ENCODE results near the gene PDS5B. TPM values are rescaled to one million over a fixed set of nuclear protein-coding genes. Genes with fewer than 3 reads are reported as not detected.

Gene PDS5B
- total and polyA plus RNA-seq, 9 of the 15 experiments (the other 6 are each of a cell fraction or from before 2014, with no cell fraction given): 6.2 to 23.7 (median 13.1) TPM

DNA sequence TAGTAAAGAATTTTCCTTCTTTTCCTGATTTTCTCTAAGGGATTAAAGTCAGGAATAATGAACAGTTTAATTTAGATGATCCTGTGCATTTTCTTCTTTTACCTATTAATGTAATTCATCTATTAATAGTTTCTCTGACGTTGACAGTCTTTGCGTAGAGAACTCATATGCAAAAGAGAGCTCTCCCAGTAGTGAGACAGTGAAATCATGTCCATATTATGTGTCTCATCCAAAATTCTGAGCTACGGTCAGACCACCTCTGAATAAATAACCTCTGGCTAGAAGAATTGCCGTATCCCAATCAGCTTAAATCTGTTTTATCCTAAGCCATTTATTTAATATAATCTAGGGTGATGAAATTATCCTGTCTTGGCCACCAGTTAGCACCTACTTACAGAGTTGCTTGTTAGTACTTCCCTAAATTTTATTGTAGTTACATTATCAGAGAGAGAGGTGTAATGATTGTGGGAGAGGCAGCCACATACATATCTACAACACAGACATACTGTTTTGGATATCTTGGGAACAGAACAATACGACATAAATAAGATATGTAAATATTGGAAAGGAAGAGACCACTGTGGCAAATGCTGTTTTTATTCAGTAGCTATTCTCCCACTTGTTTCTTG is 30.7 kb downstream of the PDS5B start:
- Histone ChIP-seq H3K27me3 (ENCODE audit: control insufficient read depth in 2 of 2, insufficient read depth in 2 of 2, low read length in 2 of 2) (no peaks in the 10 kb centered on the region), H3K4me1 (replicated peaks in 1 of 2; ENCODE audit: control insufficient read depth in 2 of 2, insufficient read depth in 2 of 2, low read length in 2 of 2) (no peaks in the 10 kb centered on the region), H2AFZ (ENCODE audit: low read depth, low read length) (no peak overlapping the region), H3K9me1 (ENCODE audit: control insufficient read depth, insufficient read depth, low read length) (no peaks in the 10 kb centered on the region), H3K36me3 (ENCODE audit: control insufficient read depth, insufficient read depth, low read length) (no peaks in the 10 kb centered on the region), H3K4me2 (ENCODE audit: insufficient read depth, low read length) (no peak overlapping the region), H3K79me2 (ENCODE audit: control insufficient read depth, insufficient read depth, low read length) (peaks cover 92% of the 10 kb centered on the region), H4K20me1 (replicated peaks; ENCODE audit: control insufficient read depth, insufficient read depth, low read length) (no peaks in the 10 kb centered on the region), H3K27ac (ENCODE audit: extremely low read depth, low read depth, low read length) (no peak overlapping the region), H3K9me3 (replicated peaks; ENCODE audit: control insufficient read depth, insufficient read depth, low read depth, low read length) (no peaks in the 10 kb centered on the region), H3K9ac (ENCODE audit: insufficient read depth in 1 of 2, low read depth in 2 of 2, low read length in 2 of 2) (no peak overlapping the region), H3K4me3 (no peak overlapping the region)
- 71% methylated on average over 5 of the region's 5 CpGs for WGBS (ENCODE audit: insufficient coverage, low coverage, missing lambda C conversion rate)
- ATAC-seq (no peak), FAIRE-seq (no peak), DNase-seq (ENCODE audit: extremely low read depth in 1 of 4, low spot score in 3 of 4) (no peak)
- TF ChIP-seq, protein P1, sequence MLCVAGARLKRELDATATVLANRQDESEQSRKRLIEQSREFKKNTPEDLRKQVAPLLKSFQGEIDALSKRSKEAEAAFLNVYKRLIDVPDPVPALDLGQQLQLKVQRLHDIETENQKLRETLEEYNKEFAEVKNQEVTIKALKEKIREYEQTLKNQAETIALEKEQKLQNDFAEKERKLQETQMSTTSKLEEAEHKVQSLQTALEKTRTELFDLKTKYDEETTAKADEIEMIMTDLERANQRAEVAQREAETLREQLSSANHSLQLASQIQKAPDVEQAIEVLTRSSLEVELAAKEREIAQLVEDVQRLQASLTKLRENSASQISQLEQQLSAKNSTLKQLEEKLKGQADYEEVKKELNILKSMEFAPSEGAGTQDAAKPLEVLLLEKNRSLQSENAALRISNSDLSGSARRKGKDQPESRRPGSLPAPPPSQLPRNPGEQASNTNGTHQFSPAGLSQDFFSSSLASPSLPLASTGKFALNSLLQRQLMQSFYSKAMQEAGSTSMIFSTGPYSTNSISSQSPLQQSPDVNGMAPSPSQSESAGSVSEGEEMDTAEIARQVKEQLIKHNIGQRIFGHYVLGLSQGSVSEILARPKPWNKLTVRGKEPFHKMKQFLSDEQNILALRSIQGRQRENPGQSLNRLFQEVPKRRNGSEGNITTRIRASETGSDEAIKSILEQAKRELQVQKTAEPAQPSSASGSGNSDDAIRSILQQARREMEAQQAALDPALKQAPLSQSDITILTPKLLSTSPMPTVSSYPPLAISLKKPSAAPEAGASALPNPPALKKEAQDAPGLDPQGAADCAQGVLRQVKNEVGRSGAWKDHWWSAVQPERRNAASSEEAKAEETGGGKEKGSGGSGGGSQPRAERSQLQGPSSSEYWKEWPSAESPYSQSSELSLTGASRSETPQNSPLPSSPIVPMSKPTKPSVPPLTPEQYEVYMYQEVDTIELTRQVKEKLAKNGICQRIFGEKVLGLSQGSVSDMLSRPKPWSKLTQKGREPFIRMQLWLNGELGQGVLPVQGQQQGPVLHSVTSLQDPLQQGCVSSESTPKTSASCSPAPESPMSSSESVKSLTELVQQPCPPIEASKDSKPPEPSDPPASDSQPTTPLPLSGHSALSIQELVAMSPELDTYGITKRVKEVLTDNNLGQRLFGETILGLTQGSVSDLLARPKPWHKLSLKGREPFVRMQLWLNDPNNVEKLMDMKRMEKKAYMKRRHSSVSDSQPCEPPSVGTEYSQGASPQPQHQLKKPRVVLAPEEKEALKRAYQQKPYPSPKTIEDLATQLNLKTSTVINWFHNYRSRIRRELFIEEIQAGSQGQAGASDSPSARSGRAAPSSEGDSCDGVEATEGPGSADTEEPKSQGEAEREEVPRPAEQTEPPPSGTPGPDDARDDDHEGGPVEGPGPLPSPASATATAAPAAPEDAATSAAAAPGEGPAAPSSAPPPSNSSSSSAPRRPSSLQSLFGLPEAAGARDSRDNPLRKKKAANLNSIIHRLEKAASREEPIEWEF (CRISPR knock-in tag; IDR thresholded peaks at IDR 0.05): no peak
- TF ChIP-seq MAZ (CRISPR knock-in tag; conservative IDR thresholded peaks at IDR 0.05 in 1 of 2, IDR thresholded peaks at IDR 0.05 in 1 of 2) (no peak), RAD51 (IDR thresholded peaks at IDR 0.05; ENCODE audit: borderline replicate concordance, low read depth) (no peak), CXXC5 (CRISPR knock-in tag; IDR thresholded peaks at IDR 0.05) (no peak), ZNF121 (CRISPR knock-in tag; conservative IDR thresholded peaks at IDR 0.05) (no peak), NR2F6 (CRISPR knock-in tag; IDR thresholded peaks at IDR 0.05) (no peak), ZC3H11A (IDR thresholded peaks at IDR 0.05; ENCODE audit: low read depth, low read length) (no peak), TCF7 (IDR thresholded peaks at IDR 0.05; ENCODE audit: borderline replicate concordance) (no peak)
- TF ChIP-seq, protein P2, sequence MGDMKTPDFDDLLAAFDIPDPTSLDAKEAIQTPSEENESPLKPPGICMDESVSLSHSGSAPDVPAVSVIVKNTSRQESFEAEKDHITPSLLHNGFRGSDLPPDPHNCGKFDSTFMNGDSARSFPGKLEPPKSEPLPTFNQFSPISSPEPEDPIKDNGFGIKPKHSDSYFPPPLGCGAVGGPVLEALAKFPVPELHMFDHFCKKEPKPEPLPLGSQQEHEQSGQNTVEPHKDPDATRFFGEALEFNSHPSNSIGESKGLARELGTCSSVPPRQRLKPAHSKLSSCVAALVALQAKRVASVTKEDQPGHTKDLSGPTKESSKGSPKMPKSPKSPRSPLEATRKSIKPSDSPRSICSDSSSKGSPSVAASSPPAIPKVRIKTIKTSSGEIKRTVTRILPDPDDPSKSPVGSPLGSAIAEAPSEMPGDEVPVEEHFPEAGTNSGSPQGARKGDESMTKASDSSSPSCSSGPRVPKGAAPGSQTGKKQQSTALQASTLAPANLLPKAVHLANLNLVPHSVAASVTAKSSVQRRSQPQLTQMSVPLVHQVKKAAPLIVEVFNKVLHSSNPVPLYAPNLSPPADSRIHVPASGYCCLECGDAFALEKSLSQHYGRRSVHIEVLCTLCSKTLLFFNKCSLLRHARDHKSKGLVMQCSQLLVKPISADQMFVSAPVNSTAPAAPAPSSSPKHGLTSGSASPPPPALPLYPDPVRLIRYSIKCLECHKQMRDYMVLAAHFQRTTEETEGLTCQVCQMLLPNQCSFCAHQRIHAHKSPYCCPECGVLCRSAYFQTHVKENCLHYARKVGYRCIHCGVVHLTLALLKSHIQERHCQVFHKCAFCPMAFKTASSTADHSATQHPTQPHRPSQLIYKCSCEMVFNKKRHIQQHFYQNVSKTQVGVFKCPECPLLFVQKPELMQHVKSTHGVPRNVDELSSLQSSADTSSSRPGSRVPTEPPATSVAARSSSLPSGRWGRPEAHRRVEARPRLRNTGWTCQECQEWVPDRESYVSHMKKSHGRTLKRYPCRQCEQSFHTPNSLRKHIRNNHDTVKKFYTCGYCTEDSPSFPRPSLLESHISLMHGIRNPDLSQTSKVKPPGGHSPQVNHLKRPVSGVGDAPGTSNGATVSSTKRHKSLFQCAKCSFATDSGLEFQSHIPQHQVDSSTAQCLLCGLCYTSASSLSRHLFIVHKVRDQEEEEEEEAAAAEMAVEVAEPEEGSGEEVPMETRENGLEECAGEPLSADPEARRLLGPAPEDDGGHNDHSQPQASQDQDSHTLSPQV (IDR thresholded peaks at IDR 0.05): no peak
- TF ChIP-seq, protein P3, sequence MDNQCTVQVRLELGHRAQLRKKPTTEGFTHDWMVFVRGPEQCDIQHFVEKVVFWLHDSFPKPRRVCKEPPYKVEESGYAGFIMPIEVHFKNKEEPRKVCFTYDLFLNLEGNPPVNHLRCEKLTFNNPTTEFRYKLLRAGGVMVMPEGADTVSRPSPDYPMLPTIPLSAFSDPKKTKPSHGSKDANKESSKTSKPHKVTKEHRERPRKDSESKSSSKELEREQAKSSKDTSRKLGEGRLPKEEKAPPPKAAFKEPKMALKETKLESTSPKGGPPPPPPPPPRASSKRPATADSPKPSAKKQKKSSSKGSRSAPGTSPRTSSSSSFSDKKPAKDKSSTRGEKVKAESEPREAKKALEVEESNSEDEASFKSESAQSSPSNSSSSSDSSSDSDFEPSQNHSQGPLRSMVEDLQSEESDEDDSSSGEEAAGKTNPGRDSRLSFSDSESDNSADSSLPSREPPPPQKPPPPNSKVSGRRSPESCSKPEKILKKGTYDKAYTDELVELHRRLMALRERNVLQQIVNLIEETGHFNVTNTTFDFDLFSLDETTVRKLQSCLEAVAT (IDR thresholded peaks at IDR 0.05): no peak
- BruUV-seq (replicated peaks): no TSS peak
- in situ Hi-C loops (cut with MboI) (no loop called here), intact Hi-C loops (cut with micrococcal nuclease) (no loop called here)
- ChIA-PET CTCF (ENCODE audit: low intra/inter-chr PET ratio) (no interaction called here), POLR2A (no interaction called here)
